Lower lobe of right lung (tissue), 2 donors: ENCODE measurements around the gene CTXND1. TPM values are rescaled to one million over a fixed set of nuclear protein-coding genes. Genes with fewer than 3 reads are reported as not detected.
"Not testable (repeated sequence)": the region's sequence is repeated elsewhere in the genome, so short reads cannot be mapped to it uniquely, and the experiment has no call there.

Experiments
- ATAC-seq, 2 donors: fragments of 200-7000 bp; cut with Tn5 transposase; one replicate each; pipeline ENCODE4 v1.9.1; 2020 to 2022; ENCODE audit warnings: mild to moderate bottlenecking in 2 of 2, moderate library complexity in 2 of 2
- DNase-seq: peaks from one replicate; pipeline ENCODE4 v3.0.0-alpha.2; 2020
- H3K27ac ChIP-seq: fragments of 200-600 bp; one replicate; pipeline ENCODE4 v1.8.0; 2022
- H3K27me3 ChIP-seq: fragments of 200-600 bp; one replicate; pipeline ENCODE4 v1.8.0; 2022; ENCODE audit warnings: low read depth
- H3K36me3 ChIP-seq: fragments of 200-600 bp; one replicate; pipeline ENCODE4 v1.8.0; 2022; ENCODE audit warnings: mild to moderate bottlenecking
- H3K4me1 ChIP-seq: fragments of 200-600 bp; one replicate; pipeline ENCODE4 v1.8.0; 2022
- H3K4me3 ChIP-seq: fragments of 200-600 bp; one replicate; pipeline ENCODE4 v1.8.0; 2022; ENCODE audit warnings: mild to moderate bottlenecking
- H3K9me3 ChIP-seq: fragments of 200-600 bp; one replicate; pipeline ENCODE4 v1.8.0; 2022
- intact Hi-C: fragments of 100-400 bp; cut with DNase I; formaldehyde crosslinking; loops from one replicate; pipeline ENCODE4 v1.11.0; 2022
- total RNA-seq: library from RNA; stranded (reverse); fragmentation: NEBNext Ultra II Directional; extraction: Animal tissue kit (Norgen Biotek cat#: 25700); gene quantifications from one replicate; pipeline ENCODE4 v1.2.1, GENCODE V29; 2021
- TF ChIP-seq, protein P1 (sequence below): fragments of 200-600 bp; IDR thresholded peaks from one replicate; pipeline ENCODE4 v1.8.0; 2022; ENCODE audit warnings: antibody characterized with exemption, mild to moderate bottlenecking
- donor health status: DM: no; HTN: yes; CAD: no; lungs with severe emphysema.

The CTXND1 gene
- total RNA-seq, 1 donor from 2014 or later, result 1.8 TPM

DNA sequence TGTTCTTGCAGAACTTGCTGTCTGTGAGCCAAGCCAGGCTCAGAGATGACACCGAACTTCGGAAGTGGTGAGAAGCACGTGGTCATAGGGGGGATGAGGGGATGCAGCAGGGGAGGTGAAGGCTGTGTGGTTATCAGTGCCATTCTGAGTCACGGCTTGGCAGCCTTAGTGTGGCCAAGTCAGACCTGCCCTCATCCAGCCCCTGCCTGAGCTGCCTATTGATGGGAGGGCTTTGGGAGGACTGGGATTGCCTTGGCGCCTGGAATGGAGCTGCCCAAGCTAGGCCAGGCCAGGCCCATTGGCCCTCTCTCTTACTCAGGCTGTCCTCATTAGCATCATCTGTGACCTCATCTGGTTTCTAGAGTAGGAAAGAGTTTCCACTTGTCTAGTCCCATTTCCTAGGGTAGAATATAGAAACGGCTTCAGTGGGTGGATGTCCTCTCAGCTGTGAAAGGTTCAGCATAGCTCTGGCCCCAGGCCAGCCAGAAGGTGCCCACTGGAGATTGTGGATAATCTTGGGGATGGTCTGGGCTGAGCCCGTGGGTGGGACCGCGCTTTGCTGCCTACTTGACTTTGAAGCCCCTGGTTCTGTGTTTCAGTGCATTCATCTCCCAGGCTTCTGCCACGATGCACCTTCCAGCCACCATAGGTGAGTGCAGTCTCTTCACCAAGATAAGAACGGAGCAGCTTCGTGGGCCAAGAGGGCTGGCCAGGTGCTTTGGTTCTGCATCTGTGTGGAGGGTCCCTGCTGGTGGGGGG lies 92.0 kb downstream of the CTXND1 start:
- ATAC-seq (peak in 1 of 2 donors; percentile 4), DNase-seq (no peak)
- intact Hi-C loops, result no loop called here
- no peaks in the 10 kb centered on the region for H3K9me3 ChIP-seq
- peaks cover 12% of the 10 kb centered on the region for H3K36me3 ChIP-seq
- no peaks in the 10 kb centered on the region for H3K27me3 ChIP-seq
- H3K4me1 ChIP-seq, result peaks cover 42% of the 10 kb centered on the region
- TF ChIP-seq, protein P1, sequence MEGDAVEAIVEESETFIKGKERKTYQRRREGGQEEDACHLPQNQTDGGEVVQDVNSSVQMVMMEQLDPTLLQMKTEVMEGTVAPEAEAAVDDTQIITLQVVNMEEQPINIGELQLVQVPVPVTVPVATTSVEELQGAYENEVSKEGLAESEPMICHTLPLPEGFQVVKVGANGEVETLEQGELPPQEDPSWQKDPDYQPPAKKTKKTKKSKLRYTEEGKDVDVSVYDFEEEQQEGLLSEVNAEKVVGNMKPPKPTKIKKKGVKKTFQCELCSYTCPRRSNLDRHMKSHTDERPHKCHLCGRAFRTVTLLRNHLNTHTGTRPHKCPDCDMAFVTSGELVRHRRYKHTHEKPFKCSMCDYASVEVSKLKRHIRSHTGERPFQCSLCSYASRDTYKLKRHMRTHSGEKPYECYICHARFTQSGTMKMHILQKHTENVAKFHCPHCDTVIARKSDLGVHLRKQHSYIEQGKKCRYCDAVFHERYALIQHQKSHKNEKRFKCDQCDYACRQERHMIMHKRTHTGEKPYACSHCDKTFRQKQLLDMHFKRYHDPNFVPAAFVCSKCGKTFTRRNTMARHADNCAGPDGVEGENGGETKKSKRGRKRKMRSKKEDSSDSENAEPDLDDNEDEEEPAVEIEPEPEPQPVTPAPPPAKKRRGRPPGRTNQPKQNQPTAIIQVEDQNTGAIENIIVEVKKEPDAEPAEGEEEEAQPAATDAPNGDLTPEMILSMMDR, result no peak
- peak overlapping the region; percentile 67 for H3K27ac ChIP-seq
- H3K4me3 ChIP-seq, result no peak overlapping the region

DNA sequence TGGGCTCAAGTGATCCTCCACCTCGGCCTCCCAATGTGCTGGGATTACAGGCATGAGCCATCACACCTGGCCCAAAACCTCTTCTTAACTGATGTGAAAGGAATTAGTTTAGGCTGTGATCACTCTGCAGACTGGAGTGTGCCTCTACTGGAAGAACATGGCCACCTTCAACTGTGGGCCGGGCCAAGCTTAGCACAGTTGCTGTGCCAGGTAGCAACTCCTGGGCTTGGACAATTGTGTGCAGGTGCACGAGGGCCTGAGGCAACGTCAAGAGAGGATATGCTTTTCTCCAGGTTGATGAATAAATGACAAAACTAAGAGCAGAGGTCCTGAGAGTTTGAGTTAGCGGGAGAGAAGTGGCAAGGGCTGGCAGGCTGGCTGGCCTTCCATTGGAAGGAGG lies 92.7 kb downstream of the CTXND1 start:
- TF ChIP-seq, protein P1, result no peak
- DNase-seq (no peak), ATAC-seq (no peak)
- H3K36me3 ChIP-seq, result peaks cover 9% of the 10 kb centered on the region
- H3K4me1 ChIP-seq, result peaks cover 48% of the 10 kb centered on the region
- no peaks in the 10 kb centered on the region for H3K27me3 ChIP-seq
- peak overlapping the region; percentile 67 for H3K27ac ChIP-seq
- no peaks in the 10 kb centered on the region for H3K9me3 ChIP-seq
- intact Hi-C loops, result no loop called here
- H3K4me3 ChIP-seq, result no peak overlapping the region

DNA sequence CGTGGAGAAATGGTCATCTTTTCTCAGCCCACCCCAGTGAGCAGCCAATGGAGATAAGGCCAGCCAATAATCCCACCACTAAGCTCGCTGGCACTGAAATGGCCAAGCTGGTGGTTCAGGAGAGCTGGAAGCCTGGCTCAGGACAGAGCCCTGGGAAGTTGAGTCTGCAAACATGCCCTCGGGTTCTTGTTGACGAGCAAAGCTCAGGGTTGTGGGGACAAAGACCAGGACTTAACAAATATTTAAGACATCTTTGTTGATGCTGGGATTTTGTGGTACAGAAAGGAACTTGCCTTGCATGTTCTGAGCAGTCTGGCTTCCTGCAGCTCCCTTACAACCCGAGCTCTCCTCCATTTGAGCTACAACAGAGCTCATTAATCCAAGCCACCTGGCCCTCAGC lies 94.8 kb downstream of the CTXND1 start:
- H3K36me3 ChIP-seq, result peaks cover 9% of the 10 kb centered on the region
- H3K27ac ChIP-seq, result no peak overlapping the region
- H3K4me3 ChIP-seq, result no peak overlapping the region
- TF ChIP-seq, protein P1, result no peak
- DNase-seq (no peak), ATAC-seq (no peak)
- no peaks in the 10 kb centered on the region for H3K27me3 ChIP-seq
- H3K4me1 ChIP-seq, result peaks cover 60% of the 10 kb centered on the region
- intact Hi-C loops, result no loop called here
- H3K9me3 ChIP-seq, result no peaks in the 10 kb centered on the region

DNA sequence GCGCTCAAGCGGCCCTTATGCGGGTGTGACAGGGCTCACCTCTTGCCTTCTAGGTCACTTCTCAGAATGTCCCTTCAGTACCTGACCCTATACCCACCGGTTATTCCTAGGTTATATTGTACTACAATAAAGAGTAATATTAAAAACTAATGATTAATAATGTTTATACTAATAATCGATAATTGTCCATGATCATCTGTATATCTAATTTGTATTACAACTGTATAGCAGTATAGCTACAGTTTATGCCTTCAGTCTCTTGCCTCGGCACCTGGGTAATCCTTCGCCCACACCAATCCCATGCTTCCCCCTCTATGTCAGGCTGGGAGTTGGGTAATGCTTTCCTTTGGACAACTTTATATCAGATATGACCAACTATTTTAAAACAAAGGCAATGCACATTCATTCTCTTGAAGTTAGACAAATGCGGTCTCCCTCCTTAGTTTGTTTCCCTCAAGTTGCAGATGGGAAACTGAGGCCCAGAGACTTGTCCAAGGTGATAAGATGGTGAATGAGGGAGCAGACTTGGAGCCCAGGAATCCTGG lies 95.8 kb downstream of the CTXND1 start:
- Histone ChIP-seq H3K27me3 (no peaks in the 10 kb centered on the region), H3K4me1 (peaks cover 56% of the 10 kb centered on the region), H3K36me3 (peaks cover 9% of the 10 kb centered on the region), H3K9me3 (no peaks in the 10 kb centered on the region), H3K4me3 (no peak overlapping the region), H3K27ac (no peak overlapping the region)
- no peak for ATAC-seq
- intact Hi-C loops, result no loop called here
- DNase-seq, result no peak
- TF ChIP-seq, protein P1, result no peak

DNA sequence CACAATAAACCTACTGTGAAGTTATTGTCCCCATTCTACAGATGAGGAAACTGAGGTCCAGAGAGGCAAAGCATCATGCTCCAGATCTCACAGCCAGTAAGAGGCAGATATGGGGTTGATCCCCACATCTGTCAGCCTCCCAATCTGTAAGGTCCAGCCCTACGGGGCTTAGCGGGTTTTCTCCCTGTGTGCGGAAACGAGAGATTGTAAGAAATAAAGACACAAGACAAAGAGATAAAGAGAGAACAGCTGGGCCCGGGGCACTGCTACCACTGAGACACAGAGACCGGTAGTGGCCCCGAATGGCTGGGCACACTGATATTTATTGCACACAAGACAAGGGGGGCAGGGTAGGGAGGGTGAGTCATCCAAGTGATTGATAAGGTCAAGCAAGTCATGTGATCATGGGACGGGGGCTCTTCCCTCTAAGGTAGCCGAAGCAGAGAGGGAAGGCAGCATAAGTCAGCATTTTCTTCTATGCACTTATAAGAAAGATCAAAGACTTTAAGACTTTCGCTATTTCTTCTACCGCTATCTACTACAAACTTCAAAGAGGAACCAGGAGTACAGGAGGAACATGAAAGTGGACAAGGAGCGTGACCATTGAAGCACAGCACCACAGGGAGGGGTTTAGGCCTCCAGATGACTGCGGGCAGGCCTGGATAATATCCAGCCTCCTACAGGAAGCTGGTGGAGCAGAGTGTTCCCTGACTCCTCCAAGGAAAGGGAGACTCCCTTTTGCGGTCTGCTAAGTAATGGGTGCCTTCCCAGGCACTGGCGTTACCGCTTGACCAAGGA lies 96.4 kb downstream of the CTXND1 start:
- DNase-seq, result peak; percentile 72
- intact Hi-C loops, H3K36me3 ChIP-seq, H3K9me3 ChIP-seq, ATAC-seq, H3K27ac ChIP-seq, H3K27me3 ChIP-seq, H3K4me3 ChIP-seq: not testable (repeated sequence)
- H3K4me1 ChIP-seq, result peaks cover 49% of the 10 kb centered on the region

DNA sequence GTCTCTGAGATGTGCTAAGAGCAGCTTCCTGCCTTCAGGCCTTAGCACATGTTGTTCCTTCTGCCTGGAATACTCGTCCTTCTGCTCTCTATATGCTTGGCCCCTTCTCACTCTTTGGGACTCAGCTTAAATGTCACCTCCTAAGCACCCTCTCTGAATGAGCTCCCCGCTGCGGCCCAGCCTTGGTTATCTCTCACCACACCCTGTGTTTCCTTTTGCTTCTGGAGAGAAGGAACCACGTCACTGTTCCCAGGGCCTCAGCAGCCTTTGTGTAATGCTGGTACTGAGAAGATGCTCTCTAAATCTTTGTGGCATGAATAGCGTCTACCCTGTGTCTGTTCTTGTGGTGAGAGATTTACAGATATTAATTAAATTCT lies 97.0 kb downstream of the CTXND1 start:
- peaks cover 43% of the 10 kb centered on the region for H3K4me1 ChIP-seq
- no peak for DNase-seq
- TF ChIP-seq, protein P1, result no peak
- intact Hi-C loops, result no loop called here
- no peak for ATAC-seq
- H3K27me3 ChIP-seq, result no peaks in the 10 kb centered on the region
- H3K4me3 ChIP-seq, result no peak overlapping the region
- H3K9me3 ChIP-seq, result no peaks in the 10 kb centered on the region
- peaks cover 9% of the 10 kb centered on the region for H3K36me3 ChIP-seq
- no peak overlapping the region for H3K27ac ChIP-seq
